Lung (tissue), 12 donors: ENCODE results near the gene CASKIN2. TPM values are rescaled to one million over a fixed set of nuclear protein-coding genes. Genes with fewer than 3 reads are reported as not detected.

Experiments
- ATAC-seq: fragments of 200-7000 bp; cut with Tn5 transposase; one replicate; pipeline ENCODE4 v1.9.1; 2020; ENCODE audit warnings: moderate number of reproducible peaks; ENCODE audit not compliant: insufficient read depth, low FRiP score
- DNase-seq, 3 donors: peaks; one replicate each; pipeline ENCODE4 v3.0.0-alpha.2; 2013 to 2017
- H3K27ac ChIP-seq, 2 donors: one replicate each; pipeline ENCODE4 v1.5.1; 2013; ENCODE audit warnings: mild to moderate bottlenecking in 2 of 2, moderate library complexity in 2 of 2, control low read depth in 1 of 2, inconsistent platforms in 1 of 2, low read depth in 1 of 2, low read length in 1 of 2
- H3K27me3 ChIP-seq, 3 donors: one replicate each; pipeline ENCODE4 v1.5.1; 2013; ENCODE audit warnings: low read length in 2 of 3; ENCODE audit not compliant: control insufficient read depth in 3 of 3, insufficient read depth in 3 of 3
- H3K36me3 ChIP-seq, 4 donors: one replicate each; pipeline ENCODE4 v1.5.1; 2013; ENCODE audit warnings: low read length in 4 of 4, mild to moderate bottlenecking in 1 of 4, moderate library complexity in 1 of 4; ENCODE audit not compliant: control insufficient read depth in 4 of 4, insufficient read depth in 4 of 4
- H3K4me1 ChIP-seq, 5 donors: one replicate each; pipeline ENCODE4 v1.5.1; 2013; ENCODE audit warnings: low read length in 5 of 5, mild to moderate bottlenecking in 2 of 5, moderate library complexity in 1 of 5; ENCODE audit not compliant: control insufficient read depth in 5 of 5, insufficient read depth in 5 of 5
- H3K4me3 ChIP-seq: one replicate; pipeline ENCODE4 v1.5.1; 2013; ENCODE audit warnings: mild to moderate bottlenecking, control low read depth, moderate library complexity
- H3K9ac ChIP-seq, 2 donors: one replicate each; pipeline ENCODE4 v1.5.1; 2013; ENCODE audit warnings: low read length in 2 of 2, control low read depth in 1 of 2; ENCODE audit not compliant: insufficient read depth in 1 of 2
- H3K9me3 ChIP-seq, 4 donors: one replicate each; pipeline ENCODE4 v1.5.1; 2013; ENCODE audit warnings: low read length in 3 of 4, mild to moderate bottlenecking in 1 of 4, moderate library complexity in 1 of 4; ENCODE audit not compliant: control insufficient read depth in 4 of 4, insufficient read depth in 3 of 4
- CTCF ChIP-seq: IDR thresholded peaks from 2 replicates; pipeline ENCODE4 v1.5.1; 2012; ENCODE audit warnings: mild to moderate bottlenecking; ENCODE audit errors: control extremely low read depth, extremely low read depth
- WGBS, 2 donors: extraction: QIAGEN DNeasy Blood & Tissue Kit; methylation state at CpG; one replicate each; pipeline ENCODE4 v1.1.7; 2013; 5-methylcytosine and 5-hydroxymethylcytosine counted together
- polyA plus RNA-seq, 2 donors: library from polyadenylated mRNA; stranded (reverse); fragments of 200-250 nt; gene quantifications; one replicate each; pipeline ENCODE4 v1.2.1, GENCODE V29; 2013
- total RNA-seq, 2 donors: library from RNA; depleted of rRNA in 1 of 2; stranded (reverse); fragments of >200 nt in 1 of 2; gene quantifications; one replicate each; pipeline ENCODE4 v1.2.1, GENCODE V29; 2014 to 2021
- donor health status: control.
- donor health status: control.
- donor health status: Bipolar disorder and iron deficiency.
- donor health status: healthy.
- donor health status: DM: yes; HTN: yes; CAD: no.

Gene CASKIN2
- total and polyA plus RNA-seq, 4 donors, result 22.3 to 81.5 (median 35.1) TPM

- H3K4me1 ChIP-seq, result peaks cover 0 to 16% (median 0%) of the 10 kb centered on the region in 5 donors
- no peaks in the 10 kb centered on the region for H3K9me3 ChIP-seq
- WGBS, 2 donors, result 95 to 99% methylated on average over 23 of the region's 23 CpGs
- H3K4me3 ChIP-seq, result no peak overlapping the region
- H3K9ac ChIP-seq, result no peak overlapping the region
- DNase-seq (no peak), ATAC-seq (no peak)
- H3K27ac ChIP-seq, result no peak overlapping the region
- no peaks in the 10 kb centered on the region for H3K27me3 ChIP-seq
- TF ChIP-seq CTCF, result no peak
- H3K36me3 ChIP-seq, result peaks cover 3 to 61% (median 25%) of the 10 kb centered on the region in 4 donors
Observed at GRCh38 chr17:75493476-75494129, 21.7 kb downstream of the CASKIN2 start.

GRCh38 chr17:75492555-75493168 lies 22.7 kb downstream of the CASKIN2 start:
- Histone ChIP-seq H3K4me3 (no peak overlapping the region), H3K9me3 (no peaks in the 10 kb centered on the region), H3K9ac (no peak overlapping the region), H3K4me1 (peaks cover 0 to 21% (median under 1%) of the 10 kb centered on the region in 5 donors), H3K27me3 (no peaks in the 10 kb centered on the region), H3K36me3 (peaks cover 3 to 53% (median 22%) of the 10 kb centered on the region in 4 donors), H3K27ac (no peak overlapping the region)
- DNase-seq (no peak), ATAC-seq (no peak)
- TF ChIP-seq CTCF, result no peak
- 92 to 94% methylated on average over 23 of the region's 23 CpGs for WGBS, 2 donors

GRCh38 chr17:75491680-75492079 lies 23.7 kb downstream of the CASKIN2 start:
- 92 to 96% methylated on average over 15 of the region's 15 CpGs for WGBS, 2 donors
- no peak for TF ChIP-seq CTCF
- Histone ChIP-seq H3K9ac (no peak overlapping the region), H3K4me3 (no peak overlapping the region), H3K36me3 (peaks cover 3 to 50% (median 20%) of the 10 kb centered on the region in 4 donors), H3K4me1 (peaks cover 0 to 25% (median 3%) of the 10 kb centered on the region in 5 donors), H3K27ac (no peak overlapping the region), H3K27me3 (no peaks in the 10 kb centered on the region), H3K9me3 (no peaks in the 10 kb centered on the region)
- ATAC-seq (no peak), DNase-seq (no peak)
